ENCODE results near the gene MPND. TPM values are rescaled to one million over a fixed set of nuclear protein-coding genes. Genes with fewer than 3 reads are reported as not detected.

MPND gene
- total RNA-seq, 1 experiment from 2014 or later = 37.0 TPM

DNA sequence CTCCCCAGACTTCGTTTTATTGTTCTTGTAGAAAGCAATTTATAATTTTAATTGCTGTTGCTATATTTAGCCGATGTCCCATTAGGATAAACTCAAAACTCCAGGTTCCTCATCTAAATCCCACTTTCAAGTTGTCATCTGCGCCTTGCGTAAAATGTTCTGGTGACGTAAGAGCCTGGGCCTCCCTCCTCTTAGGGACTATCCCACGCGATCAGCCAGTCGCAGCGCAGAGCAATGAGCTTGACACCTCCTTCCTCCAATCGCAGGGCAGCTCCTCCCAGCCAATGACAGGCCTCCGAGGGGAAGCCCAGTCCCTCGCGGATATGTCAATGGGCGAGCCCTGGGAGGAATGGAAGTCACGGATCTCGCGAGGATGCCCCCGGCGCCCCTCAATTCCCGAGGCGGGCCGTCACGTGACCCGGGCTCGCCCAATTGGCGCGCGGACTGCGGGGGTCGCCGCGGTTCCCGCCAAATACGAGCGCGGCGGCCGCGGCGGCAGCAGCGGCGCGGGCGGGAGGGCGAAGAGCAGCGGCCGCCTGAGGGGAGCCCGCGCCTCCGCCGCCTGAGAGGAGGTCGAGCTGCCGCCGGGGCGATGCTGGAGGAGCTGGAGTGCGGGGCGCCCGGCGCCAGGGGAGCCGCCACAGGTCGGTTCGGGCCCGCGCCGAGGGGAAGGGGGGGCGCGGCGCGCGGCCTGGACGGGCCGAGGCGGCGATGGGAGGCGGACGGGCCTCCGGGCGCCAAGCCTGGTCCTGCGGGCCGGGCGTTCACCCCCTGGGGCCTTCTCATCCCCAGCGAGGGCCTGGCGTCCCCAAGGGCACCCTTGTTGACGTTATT lies 59.0 kb downstream of the MPND start, which contains the start of gene CHAF1A:
Gene CHAF1A, plus strand, starts transcription at position 470 of the 834 bp plus-strand sequence. Its CDS starts 123 bp downstream, at position 593.
- H3K23ac ChIP-seq (ENCODE audit: insufficient read length, low read depth, low read length) = no peak within 1 kb of the TSS
- no peaks in the 10 kb centered on the region for H3K27me3 ChIP-seq (ENCODE audit: insufficient read depth, low read length)
- H2BK5ac ChIP-seq (ENCODE audit: insufficient read length, low read length) = no peak within 1 kb of the TSS
- TF ChIP-seq, protein P1, sequence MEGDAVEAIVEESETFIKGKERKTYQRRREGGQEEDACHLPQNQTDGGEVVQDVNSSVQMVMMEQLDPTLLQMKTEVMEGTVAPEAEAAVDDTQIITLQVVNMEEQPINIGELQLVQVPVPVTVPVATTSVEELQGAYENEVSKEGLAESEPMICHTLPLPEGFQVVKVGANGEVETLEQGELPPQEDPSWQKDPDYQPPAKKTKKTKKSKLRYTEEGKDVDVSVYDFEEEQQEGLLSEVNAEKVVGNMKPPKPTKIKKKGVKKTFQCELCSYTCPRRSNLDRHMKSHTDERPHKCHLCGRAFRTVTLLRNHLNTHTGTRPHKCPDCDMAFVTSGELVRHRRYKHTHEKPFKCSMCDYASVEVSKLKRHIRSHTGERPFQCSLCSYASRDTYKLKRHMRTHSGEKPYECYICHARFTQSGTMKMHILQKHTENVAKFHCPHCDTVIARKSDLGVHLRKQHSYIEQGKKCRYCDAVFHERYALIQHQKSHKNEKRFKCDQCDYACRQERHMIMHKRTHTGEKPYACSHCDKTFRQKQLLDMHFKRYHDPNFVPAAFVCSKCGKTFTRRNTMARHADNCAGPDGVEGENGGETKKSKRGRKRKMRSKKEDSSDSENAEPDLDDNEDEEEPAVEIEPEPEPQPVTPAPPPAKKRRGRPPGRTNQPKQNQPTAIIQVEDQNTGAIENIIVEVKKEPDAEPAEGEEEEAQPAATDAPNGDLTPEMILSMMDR (conservative IDR thresholded peaks at IDR 0.05) = no peak
- peak within 1 kb of the TSS; percentile 93 to 99 (median 97) for H3K27ac Mint-ChIP-seq
- peak within 1 kb of the TSS; percentile 79 for H3K18ac ChIP-seq (ENCODE audit: insufficient read length, low read depth, low read length)
- no peak within 1 kb of the TSS for H4K91ac ChIP-seq (ENCODE audit: insufficient read length, low read depth, low read length)
- DNase-seq = peak; percentile 100
- no peak within 1 kb of the TSS for H2BK120ac ChIP-seq (ENCODE audit: low read depth, low read length, poor library complexity, severe bottlenecking)
- no peaks in the 10 kb centered on the region for H3K27me3 Mint-ChIP-seq (ENCODE audit: low read depth)
- no peak within 1 kb of the TSS for H2BK12ac ChIP-seq (ENCODE audit: insufficient read length, low read depth, low read length)
- H2AK5ac ChIP-seq (ENCODE audit: insufficient read length, low read length) = no peak within 1 kb of the TSS
- peak within 1 kb of the TSS; percentile 75 for H3K9ac ChIP-seq (ENCODE audit: extremely low read depth, insufficient read length, low read length)
- no peaks in the 10 kb centered on the region for H3K9me3 Mint-ChIP-seq
- H3K4me1 ChIP-seq (ENCODE audit: insufficient read depth, low read length) = peaks cover 6% of the 10 kb centered on the region; the same call in 1 of the 2 replicates
- WGBS (ENCODE audit: extremely low coverage, insufficient read length, low lambda C conversion rate) = no CpG with 5 or more reads among the region's 84 CpGs
- H2BK20ac ChIP-seq (ENCODE audit: low read depth, low read length, poor library complexity, severe bottlenecking) = no peak within 1 kb of the TSS
- H2AFZ ChIP-seq (ENCODE audit: low read length) = no peak within 1 kb of the TSS
- no peak within 1 kb of the TSS for H2BK15ac ChIP-seq (ENCODE audit: low read depth, low read length)
- no peaks in the 10 kb centered on the region for H3K9me3 ChIP-seq (ENCODE audit: control insufficient read depth, low read depth, low read length)
- H4K20me1 ChIP-seq (ENCODE audit: control insufficient read depth, insufficient read depth, insufficient read length) = no peaks in the 10 kb centered on the region
- peaks cover 9% of the 10 kb centered on the region for H3K23me2 ChIP-seq (ENCODE audit: insufficient read length, low read depth, low read length, poor library complexity, severe bottlenecking)
- H3K27ac ChIP-seq (ENCODE audit: insufficient read length, low read depth, low read length) = no peak within 1 kb of the TSS
- no peak within 1 kb of the TSS for H4K8ac ChIP-seq (replicated peaks; ENCODE audit: insufficient read length, low read depth, low read length)
- H3K79me2 ChIP-seq (ENCODE audit: insufficient read depth, low read length) = peaks cover 42% of the 10 kb centered on the region
- H3K56ac ChIP-seq (ENCODE audit: insufficient read length, low read depth, low read length) = no peak within 1 kb of the TSS
- peaks cover 10% of the 10 kb centered on the region for H3K79me1 ChIP-seq (ENCODE audit: insufficient read depth, low read depth, low read length, poor library complexity, severe bottlenecking)
- no peak within 1 kb of the TSS for H3T11ph ChIP-seq (ENCODE audit: low read length)
- peak within 1 kb of the TSS; percentile 86 for H3K4me2 ChIP-seq (ENCODE audit: insufficient read depth, insufficient read length, low read length)
- peak within 1 kb of the TSS; percentile 93 to 98 for H3K4me3 Mint-ChIP-seq
- no peak within 1 kb of the TSS for H4K5ac ChIP-seq (ENCODE audit: insufficient read length, low read depth, low read length)
- peak within 1 kb of the TSS; percentile 93 for H3K14ac ChIP-seq (ENCODE audit: insufficient read depth, low read length)
- H3K36me3 Mint-ChIP-seq (ENCODE audit: insufficient read depth in 1 of 3, low read depth in 3 of 3) = peaks cover 19 to 39% (median 37%) of the 10 kb centered on the region in 3 experiments; a peak in 6 of 7 replicates
- peaks cover 52 to 59% of the 10 kb centered on the region in 2 experiments for H3K4me1 Mint-ChIP-seq
- H3K4ac ChIP-seq (ENCODE audit: low read depth, low read length) = no peak within 1 kb of the TSS

All from H9 (cell line).